ENCODE results near the gene LAMA5. TPM values are rescaled to one million over a fixed set of nuclear protein-coding genes. Genes with fewer than 3 reads are reported as not detected.

The LAMA5 gene
- total RNA-seq, 2 donors from 2014 or later, result 170 to 272 TPM

DNA sequence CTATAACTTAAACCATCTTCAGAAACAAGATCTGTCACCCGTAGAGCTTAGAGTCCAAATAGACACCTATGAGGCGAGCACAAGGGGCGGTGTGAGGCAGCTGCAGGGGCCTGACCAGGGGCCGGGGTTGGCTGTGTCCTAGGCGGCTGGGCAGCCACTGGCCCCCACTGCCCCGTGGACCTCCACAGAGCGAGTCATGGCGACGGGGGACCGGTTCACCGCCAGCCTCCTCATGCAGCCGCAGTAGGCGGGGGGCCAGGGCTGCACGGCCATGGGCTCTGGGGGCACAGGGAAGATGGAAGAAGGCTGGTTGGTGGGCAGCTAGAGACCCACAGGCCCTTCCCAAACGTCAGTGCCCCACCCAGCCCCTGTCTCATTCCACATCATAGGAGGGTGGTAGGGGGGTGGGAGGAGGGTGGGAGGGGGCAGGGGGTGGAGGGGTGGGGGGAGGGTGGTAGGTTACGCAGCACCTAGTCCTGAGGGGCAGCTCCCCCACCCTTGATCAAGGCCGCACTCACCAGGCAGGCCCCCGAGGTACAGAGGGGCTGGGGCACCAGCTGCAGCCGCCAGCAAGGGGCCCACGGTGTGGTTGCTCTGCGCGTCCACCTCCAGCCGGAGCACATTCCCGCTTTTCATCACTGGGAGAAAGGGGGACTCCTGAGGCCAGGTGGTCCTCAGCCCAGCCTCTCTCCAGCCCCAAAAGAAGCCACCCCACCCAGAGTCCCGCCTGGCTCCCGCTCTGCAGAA is 57.7 kb downstream of the LAMA5 start:
- TF ChIP-seq CTCF (IDR thresholded peaks at IDR 0.05) (no peak), POLR2A (IDR thresholded peaks at IDR 0.05) (no peak), POLR2AphosphoS5 (IDR thresholded peaks at IDR 0.05) (no peak)
- Histone ChIP-seq H3K27ac (no peak overlapping the region), H3K27me3 (replicated peaks; ENCODE audit: insufficient read depth) (no peaks in the 10 kb centered on the region), H3K9me3 (no peaks in the 10 kb centered on the region), H3K4me1 (replicated peaks) (peaks cover 18% of the 10 kb centered on the region), H3K36me3 (peaks cover 0 to 37% of the 10 kb centered on the region in 2 donors), H3K4me3 (no peak overlapping the region)
- DNase-seq (ENCODE audit: low spot score), result no peak
- intact Hi-C loops (cut with DNase I), result loop anchor here (10.0 kb wide), 1 partner anchor 185 kb away; no protein-coding TSS in a partner anchor
- 90% methylated on average over 25 of the region's 26 CpGs for WGBS

- WGBS, result 50% methylated on average over 28 of the region's 29 CpGs
These were observed 58.9 kb downstream of the LAMA5 start for GRCh38 chr20:62308102-62308822.

GRCh38 chr20:62307226-62308101 is 59.6 kb downstream of the LAMA5 start:
- H3K27ac ChIP-seq, result peak overlapping the region in 1 of 2 donors; percentile 23
- intact Hi-C loops (cut with DNase I), result loop anchor here (10.0 kb wide), 1 partner anchor 187 kb away; no protein-coding TSS in a partner anchor
- no peaks in the 10 kb centered on the region for H3K9me3 ChIP-seq
- no peak for TF ChIP-seq POLR2A (IDR thresholded peaks at IDR 0.05)
- no peak for TF ChIP-seq CTCF (IDR thresholded peaks at IDR 0.05)
- TF ChIP-seq POLR2AphosphoS5 (IDR thresholded peaks at IDR 0.05), result no peak
- H3K27me3 ChIP-seq (replicated peaks; ENCODE audit: insufficient read depth), result no peaks in the 10 kb centered on the region
- 65% methylated on average over 42 of the region's 42 CpGs for WGBS
- no peak for DNase-seq (ENCODE audit: low spot score)
- no peak overlapping the region for H3K4me3 ChIP-seq
- peaks cover 0 to 26% of the 10 kb centered on the region in 2 donors for H3K36me3 ChIP-seq
- peaks cover 28% of the 10 kb centered on the region for H3K4me1 ChIP-seq (replicated peaks)

More at GRCh38 chr20:62308102-62308822, 58.9 kb downstream of the LAMA5 start:
- peak; percentile 44 for DNase-seq (ENCODE audit: low spot score)
- TF ChIP-seq POLR2A (IDR thresholded peaks at IDR 0.05) (no peak), CTCF (IDR thresholded peaks at IDR 0.05) (no peak), POLR2AphosphoS5 (IDR thresholded peaks at IDR 0.05) (no peak)
- H3K4me3 ChIP-seq, result no peak overlapping the region
- no peaks in the 10 kb centered on the region for H3K27me3 ChIP-seq (replicated peaks; ENCODE audit: insufficient read depth)
- H3K9me3 ChIP-seq, result no peaks in the 10 kb centered on the region
- peak overlapping the region in 1 of 2 donors; percentile 23 for H3K27ac ChIP-seq
- peaks cover 28% of the 10 kb centered on the region for H3K4me1 ChIP-seq (replicated peaks)
- H3K36me3 ChIP-seq, result peaks cover 0 to 34% of the 10 kb centered on the region in 2 donors
- intact Hi-C loops (cut with DNase I), result loop anchor here (10.0 kb wide), 1 partner anchor 187 kb away; no protein-coding TSS in a partner anchor

DNA sequence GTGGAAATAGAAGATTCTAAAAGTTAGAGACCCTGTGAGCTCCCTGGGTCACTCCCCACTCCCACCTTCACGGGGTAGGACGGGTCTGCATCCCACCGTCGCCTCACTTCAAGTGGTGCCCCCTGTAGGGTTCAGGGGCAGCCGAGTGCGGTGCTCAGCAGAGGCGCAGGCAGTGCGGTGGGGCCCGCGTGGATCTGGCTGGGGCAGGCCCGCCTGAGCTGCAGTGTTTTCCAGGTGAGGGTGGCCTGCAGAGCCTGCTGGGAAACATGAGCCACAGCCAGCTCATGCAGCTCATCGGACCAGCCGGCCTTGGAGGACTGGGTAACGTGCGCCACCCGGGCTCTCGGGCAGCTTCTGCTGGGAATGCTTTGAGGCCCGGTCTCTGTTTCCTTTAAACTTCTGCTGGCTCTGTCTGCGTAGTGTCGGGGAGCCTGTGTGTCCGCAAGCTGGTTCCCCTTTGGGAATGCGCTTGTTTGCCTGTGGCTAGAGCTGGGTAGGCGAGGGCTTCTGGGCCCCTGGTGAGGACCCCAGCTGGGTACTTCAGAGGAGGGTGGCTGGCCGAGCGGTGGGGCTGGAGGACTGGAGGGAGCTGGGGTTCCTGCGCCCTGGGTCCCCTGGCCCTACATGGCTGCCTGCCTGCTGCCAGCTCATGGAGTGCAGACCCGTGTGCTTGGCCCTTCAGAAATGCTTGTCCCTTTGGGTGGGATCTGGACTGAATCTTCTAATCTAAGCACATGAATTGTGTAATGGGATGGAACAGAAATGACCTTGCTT is 60.5 kb downstream of the LAMA5 start:
- Histone ChIP-seq H3K4me3 (no peak overlapping the region), H3K27ac (peak overlapping the region in 1 of 2 donors; percentile 23), H3K36me3 (peaks cover 0 to 24% of the 10 kb centered on the region in 2 donors), H3K4me1 (replicated peaks) (peaks cover 28% of the 10 kb centered on the region), H3K27me3 (replicated peaks; ENCODE audit: insufficient read depth) (no peaks in the 10 kb centered on the region), H3K9me3 (no peaks in the 10 kb centered on the region)
- no peak for DNase-seq (ENCODE audit: low spot score)
- TF ChIP-seq POLR2A (IDR thresholded peaks at IDR 0.05), result no peak
- TF ChIP-seq CTCF (IDR thresholded peaks at IDR 0.05), result no peak
- no peak for TF ChIP-seq POLR2AphosphoS5 (IDR thresholded peaks at IDR 0.05)
- intact Hi-C loops (cut with DNase I), result loop anchor here (10.0 kb wide), 1 partner anchor 188 kb away; no protein-coding TSS in a partner anchor
- 78% methylated on average over 26 of the region's 27 CpGs for WGBS

Measured in prostate gland (tissue), 2 donors.